HG02798 (cell line): ENCODE results near the gene DIP2C.
"Not testable (repeated sequence)": the region's sequence is repeated elsewhere in the genome, so short reads cannot be mapped to it uniquely, and the experiment has no call there.

Experiments used
- ATAC-seq: cut with Tn5 transposase; IDR thresholded peaks from one replicate; pipeline ENCODE4 v1.9.1; 2021; ENCODE audit warnings: mild to moderate bottlenecking; ENCODE audit not compliant: unreplicated experiment, poor library complexity

Gene DIP2C

DNA sequence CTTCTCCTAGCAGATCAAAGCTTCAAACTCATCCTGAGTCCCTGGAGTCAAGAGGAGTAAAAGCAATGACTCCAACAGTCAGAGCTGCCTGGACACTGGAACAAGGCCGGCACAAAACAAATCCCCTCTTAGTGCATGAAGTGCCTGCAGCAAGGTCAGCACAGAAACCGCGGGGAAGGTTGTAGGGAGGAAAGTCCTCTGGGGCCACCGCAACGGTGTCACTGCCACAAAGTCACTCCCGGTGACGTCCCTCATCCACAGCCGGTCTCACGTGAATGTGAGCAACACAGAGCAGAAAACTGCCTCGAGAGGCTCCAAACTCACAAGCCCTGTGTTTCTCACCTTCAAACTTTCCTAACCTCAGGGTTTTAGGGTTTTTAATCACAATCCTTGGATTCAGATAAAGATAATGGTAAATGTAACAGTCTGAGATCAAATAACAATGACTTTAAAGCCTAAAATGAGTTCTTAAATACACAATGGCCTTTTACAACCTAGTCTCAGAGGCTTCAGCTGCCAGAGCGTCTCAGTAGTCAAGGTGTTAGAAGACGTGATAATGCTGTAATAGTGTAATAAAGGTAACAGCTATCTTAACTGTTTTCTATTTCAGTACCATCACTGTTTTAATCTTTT, 279.9 kb downstream of the DIP2C start:
- ATAC-seq: no peak

DNA sequence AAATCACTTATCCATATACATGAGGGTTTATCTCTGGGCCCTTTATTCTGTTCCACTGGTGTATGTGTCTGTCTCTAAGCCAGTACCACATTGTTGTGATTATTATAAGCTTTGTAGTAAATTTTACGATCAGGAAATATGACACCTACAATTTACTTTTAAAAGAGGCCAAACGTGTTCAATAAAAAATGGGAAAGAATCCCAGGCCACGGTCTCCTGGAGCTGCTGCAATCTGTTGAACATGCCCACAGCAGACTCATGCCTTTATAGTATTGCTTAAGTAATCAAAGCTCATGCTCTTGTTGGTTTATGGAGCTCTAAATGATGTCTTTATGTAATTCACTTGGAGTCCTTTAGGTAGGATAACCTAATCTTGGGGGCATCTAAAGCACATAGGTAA, 281.2 kb downstream of the DIP2C start:
- no peak for ATAC-seq

DNA sequence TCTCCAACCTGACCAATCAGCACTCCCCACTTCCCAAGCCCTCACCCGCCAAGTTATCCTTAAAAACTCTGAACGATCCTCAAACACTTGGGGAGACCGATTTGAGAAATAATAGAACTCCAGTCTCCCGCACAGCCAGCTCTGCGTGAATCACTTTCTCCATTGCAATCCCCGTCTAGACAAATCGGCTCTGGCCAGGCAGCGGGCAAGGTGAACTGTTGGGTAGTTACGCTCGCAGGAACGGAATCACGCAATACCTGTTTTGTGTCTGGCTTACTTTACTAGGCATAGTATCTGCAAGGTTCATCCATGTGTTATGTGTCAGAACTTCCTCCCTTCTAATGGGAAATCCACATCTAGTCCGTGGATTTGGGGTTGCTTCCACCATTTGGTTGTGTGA, 282.5 kb downstream of the DIP2C start:
- ATAC-seq: no peak

DNA sequence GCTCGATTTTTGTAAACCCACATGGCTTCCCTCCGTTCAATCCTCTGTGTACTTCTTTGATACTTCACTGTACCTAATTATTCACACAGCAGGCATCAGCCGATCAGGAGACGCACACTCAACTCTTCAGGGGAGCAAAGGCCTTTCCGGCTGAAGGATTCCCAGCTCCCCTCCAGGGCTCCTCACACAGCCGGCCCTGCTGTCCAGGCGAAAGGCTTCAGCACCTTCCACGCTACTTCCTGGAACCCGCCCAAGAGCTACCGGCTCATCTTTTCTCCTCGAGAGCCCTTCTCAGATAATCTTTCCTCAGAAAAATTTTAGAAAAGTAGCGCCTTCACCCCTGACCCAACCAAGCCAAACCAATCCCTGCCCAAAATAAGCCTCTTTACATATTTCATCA, 283.8 kb downstream of the DIP2C start:
- ATAC-seq: no peak

DNA sequence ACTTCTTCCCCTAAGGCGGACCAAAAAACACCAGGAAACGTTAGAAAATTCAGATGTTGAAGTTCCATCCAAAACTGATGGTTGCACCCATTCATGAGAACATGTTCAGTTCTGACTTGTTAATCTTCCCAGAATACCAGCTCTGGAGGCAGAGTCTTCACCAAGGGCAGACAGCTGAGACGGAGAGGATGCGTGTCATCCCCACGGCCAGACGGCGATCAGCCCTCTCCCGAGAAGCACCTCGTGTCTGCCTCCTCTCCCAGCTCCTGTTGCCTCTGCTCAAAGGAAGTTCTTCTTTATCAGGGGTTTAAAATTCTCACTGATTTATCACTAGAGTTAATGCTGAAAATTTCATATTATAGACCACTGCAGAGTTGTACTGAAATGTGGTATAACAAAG, 284.5 kb downstream of the DIP2C start:
- ATAC-seq: no peak

DNA sequence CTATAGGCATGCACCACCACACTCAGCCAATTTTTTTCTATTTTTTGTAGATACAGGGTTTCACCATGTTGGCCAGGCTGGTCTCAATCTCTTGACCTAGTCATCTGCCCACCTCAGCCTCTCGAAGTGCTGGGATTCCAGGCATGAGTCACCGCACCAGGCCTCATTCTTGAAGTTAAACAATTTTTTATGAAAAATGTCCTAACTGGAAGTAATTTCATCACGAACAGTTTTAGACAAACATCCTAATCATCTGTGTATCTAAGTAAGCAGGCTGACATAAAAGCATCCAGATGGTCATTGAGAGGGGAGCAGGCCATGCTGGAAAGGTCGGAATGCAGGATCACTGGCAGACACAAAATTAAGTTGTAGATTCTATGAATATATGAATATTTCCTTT, 285.1 kb downstream of the DIP2C start:
- no peak for ATAC-seq

DNA sequence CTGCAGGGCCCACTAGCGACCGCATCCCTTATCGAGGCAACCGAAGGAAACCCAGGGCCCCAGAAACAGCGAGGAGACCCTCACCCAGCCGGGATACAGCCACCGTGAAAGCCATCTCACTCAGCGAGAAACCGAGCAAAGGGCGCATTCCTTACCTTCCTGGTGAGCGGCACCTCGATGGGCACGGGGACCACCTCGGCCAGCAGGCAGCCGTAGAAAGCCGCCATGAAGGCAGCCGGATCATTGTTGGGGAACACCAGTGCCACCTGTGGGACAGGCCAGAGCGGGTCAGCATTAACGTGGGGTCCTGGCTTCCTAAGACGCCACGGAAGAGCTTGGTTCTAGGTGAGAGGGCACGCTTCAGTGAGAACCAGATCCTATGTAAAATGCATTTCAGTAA, 290.5 kb downstream of the DIP2C start:
- no peak for ATAC-seq

DNA sequence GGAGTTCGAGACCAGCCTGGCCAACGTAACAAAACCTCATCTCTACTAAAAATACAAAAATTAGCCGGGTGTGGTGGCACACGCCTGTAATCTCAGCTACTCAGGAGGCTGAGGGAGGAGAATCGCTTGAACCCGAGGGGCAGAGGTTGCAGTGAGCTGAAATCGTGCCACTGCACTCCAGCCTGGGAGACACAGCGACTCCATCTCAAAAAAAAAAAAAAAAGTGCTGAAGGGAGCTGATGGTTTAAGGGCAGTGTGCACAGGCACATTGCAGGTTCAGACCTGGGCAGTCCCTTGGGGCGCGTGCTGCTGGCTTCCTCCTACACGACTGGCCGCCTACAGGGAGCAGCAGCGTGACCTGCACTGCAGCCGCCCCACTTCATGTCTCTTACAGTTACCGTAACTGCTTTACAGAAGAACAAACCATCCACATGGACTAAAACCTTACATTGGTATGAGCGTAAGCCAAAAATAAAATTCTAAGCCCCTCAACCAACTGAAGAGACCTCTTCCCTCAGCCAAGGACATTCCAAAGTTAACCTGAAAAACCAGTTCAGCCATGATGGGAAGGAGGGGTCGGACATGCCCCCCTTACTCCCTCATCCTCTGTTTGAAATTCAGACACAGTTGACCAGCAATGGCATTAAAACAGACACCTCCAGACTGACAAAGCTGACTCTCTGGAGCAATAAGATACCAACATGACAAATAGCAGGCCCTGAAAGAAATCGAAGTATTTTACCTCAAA, 292.0 kb downstream of the DIP2C start:
- no peak for ATAC-seq

DNA sequence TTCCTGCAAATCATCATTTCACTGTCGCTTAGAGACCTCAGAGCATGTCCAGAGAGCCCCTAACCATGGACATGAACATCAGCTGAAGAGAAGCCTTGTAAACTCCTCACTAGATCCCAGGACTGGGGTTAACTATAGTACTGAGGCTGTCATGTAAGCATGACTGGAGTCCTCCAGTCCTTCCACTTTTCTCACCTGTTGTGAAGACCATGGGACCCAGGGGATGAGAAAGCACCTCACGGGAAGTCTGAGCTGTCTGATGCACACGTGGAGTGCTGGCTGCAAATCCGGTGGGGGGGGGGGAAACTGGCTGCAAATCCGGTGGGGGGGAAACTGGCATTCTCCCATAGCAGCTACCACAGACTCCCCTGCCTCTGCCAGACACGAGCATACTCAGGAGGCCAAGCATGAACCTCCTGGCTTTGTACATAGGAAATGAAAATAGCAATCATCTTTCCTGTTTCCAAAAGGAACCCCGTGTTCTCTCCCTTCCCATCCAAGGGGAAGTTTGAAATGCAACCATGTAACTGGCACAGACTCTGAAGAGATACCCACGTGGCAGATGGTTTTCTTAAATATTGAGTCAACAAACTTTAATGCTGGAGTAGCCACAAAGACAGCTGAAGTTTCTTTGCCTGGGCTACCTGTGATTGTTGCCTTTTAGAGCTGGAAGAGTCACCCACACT, 292.8 kb downstream of the DIP2C start:
- ATAC-seq: no peak

DNA sequence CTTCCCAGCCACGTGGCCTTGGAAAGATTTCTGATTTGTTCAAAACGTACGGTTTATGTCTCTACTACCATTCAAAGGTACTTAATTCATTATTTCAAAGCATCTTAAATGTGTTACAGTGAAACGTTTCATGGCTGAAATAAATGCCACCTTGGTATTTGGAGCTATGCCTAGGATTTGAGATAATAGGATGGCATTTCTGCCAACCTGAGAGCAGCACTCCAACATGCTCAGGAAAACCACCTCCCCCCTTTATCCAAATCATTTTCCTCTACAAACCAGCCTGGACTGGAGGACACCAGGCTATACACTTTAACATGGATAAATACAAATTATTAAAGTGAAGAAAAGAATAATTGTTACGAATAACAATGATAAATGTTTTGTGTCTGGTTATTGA, 293.4 kb downstream of the DIP2C start:
- ATAC-seq: no peak

DNA sequence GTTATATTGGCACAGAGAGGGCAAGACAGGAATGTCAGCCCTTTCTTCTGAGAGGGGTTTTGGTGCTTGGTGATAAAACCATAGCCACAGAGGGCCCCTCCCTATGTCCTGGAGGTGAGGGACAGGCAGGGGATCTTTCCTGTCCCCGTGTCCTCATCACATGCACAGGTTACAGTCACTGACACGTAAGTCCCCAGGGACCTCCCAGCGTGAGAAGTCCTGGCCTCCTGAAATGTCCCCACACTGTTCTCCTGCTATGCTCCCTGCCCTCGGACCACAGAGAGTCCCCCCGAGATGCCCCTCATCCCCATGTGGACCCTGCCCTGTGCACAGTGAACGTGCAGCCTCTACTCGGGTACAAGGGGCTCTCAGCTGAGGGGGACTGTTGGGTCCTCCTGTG, 293.8 kb downstream of the DIP2C start:
- no peak for ATAC-seq

DNA sequence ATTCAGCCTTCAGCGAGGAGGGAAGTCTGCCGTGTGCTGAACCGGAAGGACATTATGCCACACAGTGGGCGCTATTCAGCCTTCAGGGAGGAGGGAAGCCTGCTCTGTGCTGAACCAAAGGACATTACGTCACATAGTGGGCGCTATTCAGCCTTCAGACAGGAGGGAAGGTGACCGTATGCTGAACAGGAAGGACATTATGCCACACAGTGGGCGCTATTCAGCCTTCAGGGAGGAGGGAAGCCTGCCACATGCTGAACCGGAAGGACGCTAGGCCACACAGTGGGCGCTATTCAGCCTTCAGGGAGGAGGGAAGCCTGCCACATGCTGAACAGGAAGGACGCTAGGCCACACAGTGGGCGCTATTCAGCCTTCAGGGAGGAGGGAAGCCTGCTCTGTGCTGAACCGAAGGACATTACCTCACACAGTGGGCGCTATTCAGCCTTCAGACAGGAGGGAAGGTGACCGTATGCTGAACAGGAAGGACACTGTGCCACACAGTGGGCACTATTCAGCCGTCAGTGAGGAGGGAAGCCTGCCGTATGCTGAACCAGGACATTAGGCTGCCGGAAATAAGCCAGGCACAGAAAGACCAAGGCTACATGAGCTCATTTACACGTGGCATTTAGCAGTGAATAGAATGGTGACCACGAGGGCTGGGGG, 294.9 kb downstream of the DIP2C start:
- ATAC-seq: not testable (repeated sequence)

DNA sequence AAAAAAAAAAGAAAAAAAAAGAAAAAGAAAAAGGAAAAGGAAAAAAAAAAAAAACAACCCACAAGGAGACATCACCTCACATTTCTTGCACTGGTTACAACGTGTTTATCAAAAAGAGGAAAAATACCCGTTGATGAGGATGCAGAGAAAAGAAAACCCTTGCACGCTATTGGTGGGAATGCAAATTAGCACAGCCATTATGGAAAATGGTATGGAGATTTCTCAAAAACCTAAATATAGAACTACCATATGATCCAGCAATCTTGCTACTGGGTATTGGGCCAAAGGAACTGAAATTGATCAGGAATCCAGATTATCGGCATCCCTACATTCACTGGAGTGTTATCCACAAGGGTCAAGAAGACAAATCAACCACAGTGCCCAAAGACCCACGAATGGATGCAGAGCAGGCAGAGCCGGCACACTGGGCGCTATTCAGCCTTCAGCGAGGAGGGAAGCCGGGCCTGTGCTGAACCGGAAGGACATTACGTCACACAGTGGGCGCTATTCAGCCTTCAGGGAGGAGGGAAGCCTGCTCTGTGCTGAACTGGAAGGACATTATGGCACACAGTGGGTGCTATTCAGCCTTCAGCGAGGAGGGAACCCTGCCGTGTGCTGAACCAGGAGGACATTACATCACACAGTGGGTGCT, 295.6 kb downstream of the DIP2C start:
- no peak for ATAC-seq

DNA sequence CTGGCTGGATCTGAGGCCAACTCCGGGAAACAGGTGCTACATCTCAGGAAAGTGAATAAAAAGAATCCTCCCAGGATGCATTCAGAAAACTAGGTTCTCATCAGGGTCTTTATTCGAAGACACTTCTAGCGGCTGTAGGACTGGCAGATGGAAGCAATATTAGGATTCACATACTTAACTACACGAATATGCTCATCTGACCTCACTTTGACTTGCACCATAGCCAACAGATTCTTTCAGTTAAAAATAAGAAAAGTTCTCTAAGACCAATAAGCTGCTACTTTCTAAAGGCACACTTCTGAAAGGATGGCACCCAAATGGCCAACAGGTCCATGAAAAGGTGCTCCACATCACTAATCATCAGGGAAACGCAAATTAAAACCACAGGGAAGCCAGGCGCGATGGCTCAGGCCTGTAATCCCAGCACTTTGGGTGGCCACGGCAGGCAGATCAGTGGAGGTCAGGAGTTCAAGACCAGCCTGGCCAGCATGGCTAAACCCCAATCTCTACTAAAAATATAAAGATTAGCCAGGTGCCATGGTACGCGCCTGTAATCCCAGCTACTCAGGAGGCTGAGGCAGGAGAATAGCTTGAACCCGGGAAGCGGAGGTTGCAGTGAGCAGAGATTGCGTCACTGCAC, 296.2 kb downstream of the DIP2C start:
- ATAC-seq: no peak

DNA sequence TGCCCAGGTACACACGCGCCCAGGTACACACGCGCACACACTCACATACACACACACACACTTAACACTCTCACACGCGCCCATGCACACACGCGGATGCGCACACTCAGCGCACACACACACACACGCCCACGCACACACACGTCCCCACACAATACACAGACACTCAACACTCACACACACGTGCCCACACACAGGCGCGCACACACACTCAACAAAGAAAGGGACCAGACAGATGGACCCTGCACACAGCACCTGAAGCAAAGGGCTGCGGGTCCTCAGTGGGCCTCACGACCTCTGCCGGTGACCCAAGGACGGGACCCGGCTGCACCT, 296.8 kb downstream of the DIP2C start:
- no peak for ATAC-seq

DNA sequence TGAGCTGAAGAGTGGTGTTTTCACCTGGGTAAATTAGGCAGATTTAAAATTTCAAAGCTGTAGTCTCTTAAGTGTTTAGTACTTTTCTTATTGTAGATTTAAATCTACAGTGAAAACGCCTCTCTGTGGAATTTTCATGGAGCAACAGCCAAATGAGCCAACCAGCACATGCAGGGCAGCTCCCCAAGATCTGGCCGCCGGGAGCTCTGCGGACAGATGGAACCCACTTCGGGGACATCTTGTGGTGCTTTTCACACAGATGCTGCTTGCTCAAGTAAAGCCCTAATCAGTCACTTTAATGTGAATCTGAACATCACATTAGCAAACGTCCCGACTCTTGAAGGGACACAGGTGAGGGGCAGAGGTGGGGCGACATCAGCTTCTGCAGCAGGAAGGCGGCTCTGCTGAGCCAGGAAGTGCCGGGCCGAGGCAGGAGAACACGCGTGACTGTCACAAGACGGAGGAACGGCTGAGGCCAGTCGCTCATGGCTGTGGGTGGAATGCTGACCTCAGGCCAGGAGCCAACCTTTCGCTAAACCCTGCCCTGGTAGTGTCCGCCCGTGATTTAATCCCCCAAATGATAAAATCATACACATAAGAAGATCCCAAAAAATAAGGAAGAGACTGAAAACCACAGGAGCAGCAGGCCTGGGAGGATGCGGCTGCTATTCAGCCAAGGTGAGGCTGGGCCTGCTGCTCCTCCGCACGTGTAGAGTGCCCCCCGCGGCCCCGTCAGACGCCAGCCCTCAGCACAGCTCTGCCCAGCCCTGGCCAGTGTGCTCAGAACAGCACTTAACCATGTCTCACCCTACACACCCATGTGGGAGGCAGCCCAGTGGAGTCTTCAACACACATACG, 297.4 kb downstream of the DIP2C start:
- no peak for ATAC-seq

DNA sequence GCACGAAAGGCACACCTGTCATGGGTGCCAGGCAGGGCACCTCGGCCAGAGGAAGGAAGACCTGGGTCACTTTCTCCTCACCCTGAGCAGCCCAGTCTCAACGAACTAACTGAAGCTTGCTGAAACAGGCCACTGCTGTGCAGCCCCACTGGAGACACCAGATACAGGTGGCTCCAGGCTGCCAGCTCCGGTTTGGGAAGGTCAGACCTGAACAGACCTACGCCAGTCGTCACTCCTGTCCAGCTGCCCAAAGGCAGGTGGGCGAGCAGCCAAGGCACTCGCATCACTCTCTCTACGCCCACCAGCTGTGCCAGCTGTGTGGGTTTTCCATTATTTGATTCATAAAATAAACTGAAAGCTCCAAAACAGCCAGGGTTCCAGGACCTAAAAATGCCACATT, 298.2 kb downstream of the DIP2C start:
- no peak for ATAC-seq

DNA sequence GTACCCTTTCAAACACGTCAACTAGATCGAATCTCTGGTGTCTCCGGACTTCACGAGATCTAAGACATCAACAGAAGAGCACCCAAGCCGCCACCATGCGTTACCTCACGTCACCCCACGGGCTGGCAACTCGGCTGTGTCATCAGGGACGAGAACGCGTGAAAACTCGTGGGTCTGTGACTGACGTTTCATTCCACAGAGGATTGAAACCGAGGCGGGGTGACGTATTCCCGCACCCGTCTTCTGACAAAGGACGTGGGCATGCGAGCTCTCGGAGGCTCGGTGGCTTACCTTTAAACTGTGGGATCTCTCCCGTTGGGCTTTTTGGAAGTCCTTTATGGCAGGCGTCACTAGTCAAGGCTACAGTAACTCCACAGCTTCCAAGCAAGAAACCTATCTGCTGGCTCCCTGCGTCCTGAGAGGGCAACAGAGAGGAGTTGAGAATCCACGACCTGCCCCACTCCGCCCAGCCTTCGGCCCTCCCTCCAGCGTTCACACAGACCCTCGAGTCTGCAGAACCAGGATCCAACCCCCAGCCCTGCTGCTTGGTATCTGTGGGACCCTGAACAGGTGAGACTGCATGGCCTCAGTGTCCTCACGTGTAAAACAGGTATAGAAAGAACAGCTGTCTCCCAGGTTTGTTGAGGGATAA, 298.9 kb downstream of the DIP2C start:
- ATAC-seq: no peak
